ENCODE results near the gene UFSP2. TPM values are rescaled to one million over a fixed set of nuclear protein-coding genes. Genes with fewer than 3 reads are reported as not detected.

UFSP2 gene
- total RNA-seq, 2 experiments from 2014 or later: 14.5 to 16.6 TPM

DNA sequence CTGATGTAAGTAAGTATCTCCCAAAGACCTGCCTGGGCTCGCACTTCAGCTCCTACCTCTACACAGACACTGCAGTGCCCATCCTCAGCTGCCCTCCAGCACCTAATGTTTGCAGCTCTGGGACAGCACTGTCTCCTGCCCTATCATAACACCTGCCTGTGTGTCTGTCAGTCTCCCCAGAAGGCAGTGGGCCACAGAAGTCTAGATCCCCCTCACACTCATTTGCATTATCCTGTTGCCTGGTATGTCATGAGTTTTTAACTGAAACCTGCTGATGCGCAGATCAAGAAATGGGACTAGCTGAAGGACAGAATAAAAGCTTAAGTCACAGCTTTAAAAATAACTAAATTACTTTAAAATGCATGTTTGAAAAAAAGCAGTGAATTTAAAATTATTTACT lies 73.0 kb downstream of the UFSP2 start:
- H3K9me3 Mint-ChIP-seq: no peaks in the 10 kb centered on the region
- no peak overlapping the region for H3K4me3 ChIP-seq (ENCODE audit: low read length)
- POLR2A ChIA-PET: no interaction called here
- TF ChIP-seq, protein P1, sequence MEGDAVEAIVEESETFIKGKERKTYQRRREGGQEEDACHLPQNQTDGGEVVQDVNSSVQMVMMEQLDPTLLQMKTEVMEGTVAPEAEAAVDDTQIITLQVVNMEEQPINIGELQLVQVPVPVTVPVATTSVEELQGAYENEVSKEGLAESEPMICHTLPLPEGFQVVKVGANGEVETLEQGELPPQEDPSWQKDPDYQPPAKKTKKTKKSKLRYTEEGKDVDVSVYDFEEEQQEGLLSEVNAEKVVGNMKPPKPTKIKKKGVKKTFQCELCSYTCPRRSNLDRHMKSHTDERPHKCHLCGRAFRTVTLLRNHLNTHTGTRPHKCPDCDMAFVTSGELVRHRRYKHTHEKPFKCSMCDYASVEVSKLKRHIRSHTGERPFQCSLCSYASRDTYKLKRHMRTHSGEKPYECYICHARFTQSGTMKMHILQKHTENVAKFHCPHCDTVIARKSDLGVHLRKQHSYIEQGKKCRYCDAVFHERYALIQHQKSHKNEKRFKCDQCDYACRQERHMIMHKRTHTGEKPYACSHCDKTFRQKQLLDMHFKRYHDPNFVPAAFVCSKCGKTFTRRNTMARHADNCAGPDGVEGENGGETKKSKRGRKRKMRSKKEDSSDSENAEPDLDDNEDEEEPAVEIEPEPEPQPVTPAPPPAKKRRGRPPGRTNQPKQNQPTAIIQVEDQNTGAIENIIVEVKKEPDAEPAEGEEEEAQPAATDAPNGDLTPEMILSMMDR (IDR thresholded peaks at IDR 0.05): no peak
- peaks cover 52% of the 10 kb centered on the region for H3K36me3 Mint-ChIP-seq (ENCODE audit: low read depth)
- CTCF ChIA-PET: no interaction called here
- no peak for DNase-seq
- no peak for ATAC-seq (ENCODE audit: poor library complexity)
- intact Hi-C loops (cut with DNase I, micrococcal nuclease): no loop called here
- no peak overlapping the region for H3K27ac Mint-ChIP-seq
- H3K27ac ChIP-seq (ENCODE audit: low read depth in 1 of 2, low read length in 2 of 2): no peak overlapping the region
- H3K27me3 Mint-ChIP-seq: no peaks in the 10 kb centered on the region
- H3K9me3 ChIP-seq (ENCODE audit: control insufficient read depth in 1 of 2, insufficient read depth in 1 of 2, low read length in 2 of 2): no peaks in the 10 kb centered on the region
- H3K4me3 Mint-ChIP-seq: no peak overlapping the region
- H3K27me3 ChIP-seq (ENCODE audit: control insufficient read depth in 1 of 2, insufficient read depth in 2 of 2, low read length in 2 of 2): no peaks in the 10 kb centered on the region
- peaks cover 5% of the 10 kb centered on the region for H3K36me3 ChIP-seq (ENCODE audit: insufficient read depth, low read length)
- no peaks in the 10 kb centered on the region for H3K4me1 Mint-ChIP-seq (ENCODE audit: low read depth)
- no peaks in the 10 kb centered on the region for H3K4me1 ChIP-seq (ENCODE audit: insufficient read depth, low read length)

- Mint-ChIP-seq H3K4me1 (ENCODE audit: low read depth) (no peaks in the 10 kb centered on the region), H3K27ac (no peak overlapping the region), H3K9me3 (no peaks in the 10 kb centered on the region), H3K27me3 (no peaks in the 10 kb centered on the region), H3K36me3 (ENCODE audit: low read depth) (peaks cover 50% of the 10 kb centered on the region), H3K4me3 (no peak overlapping the region)
- Histone ChIP-seq H3K4me3 (ENCODE audit: low read length) (no peak overlapping the region), H3K36me3 (ENCODE audit: insufficient read depth, low read length) (peaks cover 5% of the 10 kb centered on the region), H3K4me1 (ENCODE audit: insufficient read depth, low read length) (no peaks in the 10 kb centered on the region), H3K27me3 (ENCODE audit: control insufficient read depth in 1 of 2, insufficient read depth in 2 of 2, low read length in 2 of 2) (no peaks in the 10 kb centered on the region), H3K9me3 (ENCODE audit: control insufficient read depth in 1 of 2, insufficient read depth in 1 of 2, low read length in 2 of 2) (no peaks in the 10 kb centered on the region), H3K27ac (ENCODE audit: low read depth in 1 of 2, low read length in 2 of 2) (no peak overlapping the region)
- ChIA-PET POLR2A (no interaction called here), CTCF (no interaction called here)
- TF ChIP-seq, protein P1 (IDR thresholded peaks at IDR 0.05): no peak
- intact Hi-C loops (cut with DNase I, micrococcal nuclease): no loop called here
- ATAC-seq (ENCODE audit: poor library complexity) (no peak), DNase-seq (no peak)
These were observed 73.6 kb downstream of the UFSP2 start for GRCh38 chr4:185352202-185352601.

DNA sequence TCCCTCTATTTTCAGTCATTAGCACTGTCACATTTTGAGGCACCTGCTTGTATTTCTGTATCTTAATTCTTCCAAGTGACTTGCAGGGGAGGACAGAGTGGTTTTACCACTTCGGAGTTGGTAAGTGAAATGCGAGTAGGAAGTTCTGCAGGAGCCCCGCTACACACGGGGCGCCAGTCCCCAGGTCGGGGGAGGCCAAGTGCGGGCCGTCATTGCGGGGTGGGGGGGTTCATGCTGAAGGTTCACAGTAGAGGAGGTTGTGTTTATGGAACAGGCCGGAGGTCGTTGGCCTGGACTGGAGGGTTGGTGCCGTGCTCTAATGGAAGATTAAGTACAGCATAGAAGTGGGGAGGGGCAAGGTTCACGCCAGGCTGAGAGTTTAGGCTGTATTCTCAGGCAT lies 74.1 kb downstream of the UFSP2 start:
- ATAC-seq (ENCODE audit: poor library complexity): no peak
- Mint-ChIP-seq H3K4me3 (no peak overlapping the region), H3K4me1 (ENCODE audit: low read depth) (no peaks in the 10 kb centered on the region), H3K27me3 (no peaks in the 10 kb centered on the region), H3K36me3 (ENCODE audit: low read depth) (peaks cover 50% of the 10 kb centered on the region), H3K27ac (no peak overlapping the region), H3K9me3 (no peaks in the 10 kb centered on the region)
- no peak for DNase-seq
- intact Hi-C loops (cut with DNase I, micrococcal nuclease): no loop called here
- Histone ChIP-seq H3K4me1 (ENCODE audit: insufficient read depth, low read length) (no peaks in the 10 kb centered on the region), H3K9me3 (ENCODE audit: control insufficient read depth in 1 of 2, insufficient read depth in 1 of 2, low read length in 2 of 2) (no peaks in the 10 kb centered on the region), H3K27ac (ENCODE audit: low read depth in 1 of 2, low read length in 2 of 2) (no peak overlapping the region), H3K27me3 (ENCODE audit: control insufficient read depth in 1 of 2, insufficient read depth in 2 of 2, low read length in 2 of 2) (no peaks in the 10 kb centered on the region), H3K36me3 (ENCODE audit: insufficient read depth, low read length) (peaks cover 10% of the 10 kb centered on the region), H3K4me3 (ENCODE audit: low read length) (no peak overlapping the region)
- CTCF ChIA-PET: no interaction called here
- POLR2A ChIA-PET: no interaction called here
- TF ChIP-seq, protein P1 (IDR thresholded peaks at IDR 0.05): no peak

Other genes with a start within 250 kb of the UFSP2 start
- 10 to 100 TPM; 24.5 to 26.6 TPM for gene CFAP97, start 222.0 kb downstream of the UFSP2 start, total RNA-seq
- gene SNX25, start 216.4 kb downstream of the UFSP2 start, total RNA-seq: 1 to 10 TPM; 7.9 to 9.1 TPM
- 1 to 10 TPM; 2.7 to 3.1 TPM for gene LRP2BP, start 30.0 kb downstream of the UFSP2 start, total RNA-seq
- gene ANKRD37, start 29.1 kb downstream of the UFSP2 start, total RNA-seq: 10 to 100 TPM; 10.3 to 11.6 TPM
- gene CCDC110, start 45.8 kb upstream of the UFSP2 start, total RNA-seq: under 1 TPM; 0.34 to 0.36 TPM
- gene PDLIM3, start 109.5 kb upstream of the UFSP2 start, total RNA-seq: not detected